ENCODE measurements around the gene RAB3IL1. TPM values are rescaled to one million over a fixed set of nuclear protein-coding genes. Genes with fewer than 3 reads are reported as not detected.
A peak's percentile ranks its signal among the peaks of the same experiment; 100 is the strongest.

Gene RAB3IL1
- total and polyA plus RNA-seq, 9 of the 15 experiments (the other 6 are each of a cell fraction or from before 2014, with no cell fraction given): 0.15 to 42.6 (median 15.5) TPM

DNA sequence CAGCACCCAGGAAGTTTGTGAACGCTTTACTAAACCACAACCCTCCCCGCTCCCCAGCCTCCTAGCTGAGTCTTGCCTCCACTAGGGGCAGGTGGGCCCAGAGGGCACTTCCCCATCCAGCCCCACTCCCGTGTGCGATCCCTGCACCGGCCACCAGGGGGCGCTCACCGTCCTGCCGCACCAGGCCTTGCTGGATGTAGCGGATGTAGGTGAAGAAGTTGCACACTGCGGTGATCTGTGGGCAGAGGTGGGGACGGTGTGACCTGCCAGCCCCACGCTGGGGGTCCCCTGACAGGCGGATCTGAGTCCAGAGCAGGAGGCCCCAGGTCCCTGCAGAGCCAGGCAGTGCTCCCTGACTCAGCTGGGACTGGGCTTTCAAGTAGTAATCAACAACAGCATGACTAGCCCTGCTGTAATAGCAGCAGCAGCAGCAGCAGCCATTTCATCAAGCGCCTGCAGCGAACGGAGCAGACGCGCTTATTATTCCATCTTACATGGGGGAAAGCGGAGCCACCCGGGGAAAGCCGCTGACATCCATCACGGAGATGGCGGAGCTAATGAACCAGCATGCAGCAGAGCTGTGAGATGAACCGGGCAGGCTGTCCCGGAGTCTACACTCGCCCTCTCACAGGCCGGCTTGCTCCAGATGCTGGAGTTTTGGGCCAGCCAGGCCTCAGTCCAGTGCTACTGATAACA is 18.1 kb downstream of the RAB3IL1 start (continued):
- TF ChIP-seq PRPF4 (IDR thresholded peaks at IDR 0.05; ENCODE audit: insufficient read depth, low read depth, low read length, poor library complexity, severe bottlenecking) (no peak), GATA2 (CRISPR knock-in tag; IDR thresholded peaks at IDR 0.05) (no peak), SAFB (IDR thresholded peaks at IDR 0.05; ENCODE audit: borderline replicate concordance, low read depth, low read length) (no peak), PTRF (tag; IDR thresholded peaks at IDR 0.05) (no peak), KDM5B (IDR thresholded peaks at IDR 0.05; ENCODE audit: insufficient replicate concordance, low read depth, low read length) (no peak), ZNF3 (CRISPR knock-in tag; IDR thresholded peaks at IDR 0.05) (no peak), NBN (IDR thresholded peaks at IDR 0.05; ENCODE audit: low read depth) (no peak), CHD4 (IDR thresholded peaks at IDR 0.05; ENCODE audit: insufficient read depth, insufficient replicate concordance, low read depth, low read length, poor library complexity, severe bottlenecking) (no peak), RFX1 (IDR thresholded peaks at IDR 0.05) (no peak), SMAD3 (CRISPR knock-in tag; conservative IDR thresholded peaks at IDR 0.05) (no peak), SREBF2 (CRISPR knock-in tag; IDR thresholded peaks at IDR 0.05) (no peak), FOXO4 (CRISPR knock-in tag; IDR thresholded peaks at IDR 0.05) (no peak), TCF3 (CRISPR knock-in tag; IDR thresholded peaks at IDR 0.05) (peak; percentile 17; the same call in 1 of the 2 replicates), TBP (optimal IDR thresholded peaks at IDR 0.05; ENCODE audit: low read depth, low read length) (no peak), RBM15 (IDR thresholded peaks at IDR 0.05; ENCODE audit: insufficient read depth, low read length) (no peak), ZNF263 (CRISPR knock-in tag; IDR thresholded peaks at IDR 0.05; ENCODE audit: borderline replicate concordance) (peak; percentile 82), RBM39 (optimal IDR thresholded peaks at IDR 0.05; ENCODE audit: low read depth, low read length) (no peak), ZNF274 (IDR thresholded peaks at IDR 0.05; ENCODE audit: borderline replicate concordance, low read depth, low read length) (no peak), ZNF384 (IDR thresholded peaks at IDR 0.05; ENCODE audit: low read depth, low read length) (0 out of 2 replicates have a peak, but pooled peaks have one; percentile 19), JUND (IDR thresholded peaks at IDR 0.05; ENCODE audit: borderline replicate concordance, low read depth, low read length) (peak; percentile 36; the same call in 1 of the 2 replicates), JUND (tag; IDR thresholded peaks at IDR 0.05; ENCODE audit: borderline replicate concordance, low read depth, low read length) (peak; percentile 23; the same call in 1 of the 3 replicates), HDGF (IDR thresholded peaks at IDR 0.05) (no peak), BACH1 (tag; IDR thresholded peaks at IDR 0.05) (no peak), SIX5 (IDR thresholded peaks at IDR 0.05; ENCODE audit: borderline replicate concordance in 1 of 2, insufficient read depth in 1 of 2, low read depth in 1 of 2, low read length in 2 of 2) (no peak), NEUROD1 (IDR thresholded peaks at IDR 0.05; ENCODE audit: borderline replicate concordance, low read depth, low read length, partially characterized antibody) (peak; percentile 25), NFIC (IDR thresholded peaks at IDR 0.05) (no peak; the same call in 1 of the 2 replicates), FOXJ2 (tag; IDR thresholded peaks at IDR 0.05) (no peak), GABPB1 (CRISPR knock-in tag; IDR thresholded peaks at IDR 0.05) (peak; percentile 64; the same call in 1 of the 2 replicates)
- TF ChIP-seq, protein P1, sequence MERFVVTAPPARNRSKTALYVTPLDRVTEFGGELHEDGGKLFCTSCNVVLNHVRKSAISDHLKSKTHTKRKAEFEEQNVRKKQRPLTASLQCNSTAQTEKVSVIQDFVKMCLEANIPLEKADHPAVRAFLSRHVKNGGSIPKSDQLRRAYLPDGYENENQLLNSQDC (CRISPR knock-in tag; IDR thresholded peaks at IDR 0.05): no peak

All from K562 (cell line).